ENCODE results near the gene SLC9A3.

The SLC9A3 gene

GRCh38 chr5:428754-429452 is 95.3 kb downstream of the SLC9A3 start:
- H3K4me1 ChIP-seq (ENCODE audit: control insufficient read depth in 1 of 2, insufficient read depth in 2 of 2, low read length in 2 of 2) = peaks cover 0 to 3% of the 10 kb centered on the region in 2 experiments
- no peak overlapping the region for H2BK5ac ChIP-seq (ENCODE audit: low read depth, low read length, poor library complexity)
- H2AFZ ChIP-seq (ENCODE audit: insufficient read depth, low read length, poor library complexity) = no peak overlapping the region
- H4K8ac ChIP-seq (ENCODE audit: low read depth, low read length) = no peak overlapping the region
- WGBS (ENCODE audit: extremely low coverage, insufficient coverage, insufficient read length) = no CpG with 5 or more reads among the region's 22 CpGs
- no peak overlapping the region for H4K12ac ChIP-seq (ENCODE audit: low read depth, low read length)
- H4K91ac ChIP-seq (ENCODE audit: low read depth, low read length) = no peak overlapping the region
- no peak overlapping the region for H2AK5ac ChIP-seq (ENCODE audit: low read length)
- no peak for DNase-seq
- H3K4ac ChIP-seq (ENCODE audit: low read depth, low read length) = no peak overlapping the region
- no peak overlapping the region for H3K23ac ChIP-seq (ENCODE audit: low read length)
- no peaks in the 10 kb centered on the region for H3K79me2 ChIP-seq (ENCODE audit: control insufficient read depth, insufficient read depth, low read length, poor library complexity)
- no peak overlapping the region for H2BK12ac ChIP-seq (ENCODE audit: low read length)
- no peak overlapping the region for H3K4me3 ChIP-seq (ENCODE audit: low read depth, low read length)
- no peak overlapping the region for H3K18ac ChIP-seq (ENCODE audit: low read length)
- H3K27ac ChIP-seq (ENCODE audit: low read depth, low read length) = no peak overlapping the region
- H3K36me3 ChIP-seq (ENCODE audit: control insufficient read depth in 1 of 2, insufficient read depth in 2 of 2, low read length in 2 of 2) = no peaks in the 10 kb centered on the region
- H3K4me2 ChIP-seq (ENCODE audit: low read length) = no peak overlapping the region
- H2BK120ac ChIP-seq (ENCODE audit: insufficient read depth, low read length, poor library complexity) = no peak overlapping the region
- peaks cover 1% of the 10 kb centered on the region for H3K9me3 ChIP-seq (ENCODE audit: insufficient read depth, low read depth, low read length)
- H3K9ac ChIP-seq (ENCODE audit: low read length) = no peak overlapping the region
- no peaks in the 10 kb centered on the region for H3K27me3 ChIP-seq (ENCODE audit: insufficient read depth, low read length)
- peaks cover 3% of the 10 kb centered on the region for H3K79me1 ChIP-seq (ENCODE audit: low read length)
- H3K14ac ChIP-seq (ENCODE audit: low read length) = no peak overlapping the region

- H3K79me2 ChIP-seq (ENCODE audit: control insufficient read depth, insufficient read depth, low read length, poor library complexity) = no peaks in the 10 kb centered on the region
- no peak overlapping the region for H4K8ac ChIP-seq (ENCODE audit: low read depth, low read length)
- no peak overlapping the region for H2AFZ ChIP-seq (ENCODE audit: insufficient read depth, low read length, poor library complexity)
- H3K9me3 ChIP-seq (ENCODE audit: insufficient read depth, low read depth, low read length) = peaks cover 1% of the 10 kb centered on the region
- H3K27ac ChIP-seq (ENCODE audit: low read depth, low read length) = no peak overlapping the region
- no peak overlapping the region for H3K18ac ChIP-seq (ENCODE audit: low read length)
- H3K14ac ChIP-seq (ENCODE audit: low read length) = no peak overlapping the region
- no peak overlapping the region for H3K4me2 ChIP-seq (ENCODE audit: low read length)
- no peak overlapping the region for H2BK12ac ChIP-seq (ENCODE audit: low read length)
- no peak for DNase-seq
- peaks cover 3% of the 10 kb centered on the region for H3K79me1 ChIP-seq (ENCODE audit: low read length)
- H3K4me1 ChIP-seq (ENCODE audit: control insufficient read depth in 1 of 2, insufficient read depth in 2 of 2, low read length in 2 of 2) = peaks cover 0 to 3% of the 10 kb centered on the region in 2 experiments
- H2BK120ac ChIP-seq (ENCODE audit: insufficient read depth, low read length, poor library complexity) = no peak overlapping the region
- no peak overlapping the region for H2AK5ac ChIP-seq (ENCODE audit: low read length)
- no peak overlapping the region for H3K23ac ChIP-seq (ENCODE audit: low read length)
- H2BK5ac ChIP-seq (ENCODE audit: low read depth, low read length, poor library complexity) = no peak overlapping the region
- no peaks in the 10 kb centered on the region for H3K36me3 ChIP-seq (ENCODE audit: control insufficient read depth in 1 of 2, insufficient read depth in 2 of 2, low read length in 2 of 2)
- H3K9ac ChIP-seq (ENCODE audit: low read length) = no peak overlapping the region
- no CpG with 5 or more reads among the region's 11 CpGs for WGBS (ENCODE audit: extremely low coverage, insufficient coverage, insufficient read length)
- H3K27me3 ChIP-seq (ENCODE audit: insufficient read depth, low read length) = no peaks in the 10 kb centered on the region
- H4K12ac ChIP-seq (ENCODE audit: low read depth, low read length) = no peak overlapping the region
- no peak overlapping the region for H3K4me3 ChIP-seq (ENCODE audit: low read depth, low read length)
- no peak overlapping the region for H3K4ac ChIP-seq (ENCODE audit: low read depth, low read length)
- H4K91ac ChIP-seq (ENCODE audit: low read depth, low read length) = no peak overlapping the region
Observed at GRCh38 chr5:428219-428618, 96.0 kb downstream of the SLC9A3 start.

- Histone ChIP-seq H2BK12ac (ENCODE audit: low read length) (no peak overlapping the region), H3K36me3 (ENCODE audit: control insufficient read depth in 1 of 2, insufficient read depth in 2 of 2, low read length in 2 of 2) (no peaks in the 10 kb centered on the region), H3K9me3 (ENCODE audit: insufficient read depth, low read depth, low read length) (peaks cover 1% of the 10 kb centered on the region), H4K91ac (ENCODE audit: low read depth, low read length) (no peak overlapping the region), H3K79me1 (ENCODE audit: low read length) (peaks cover 3% of the 10 kb centered on the region), H3K27ac (ENCODE audit: low read depth, low read length) (no peak overlapping the region), H3K9ac (ENCODE audit: low read length) (no peak overlapping the region), H4K8ac (ENCODE audit: low read depth, low read length) (no peak overlapping the region), H3K4me1 (ENCODE audit: control insufficient read depth in 1 of 2, insufficient read depth in 2 of 2, low read length in 2 of 2) (peaks cover 0 to 3% of the 10 kb centered on the region in 2 experiments), H3K18ac (ENCODE audit: low read length) (no peak overlapping the region), H3K4ac (ENCODE audit: low read depth, low read length) (no peak overlapping the region), H3K23ac (ENCODE audit: low read length) (no peak overlapping the region), H2AFZ (ENCODE audit: insufficient read depth, low read length, poor library complexity) (no peak overlapping the region), H3K14ac (ENCODE audit: low read length) (no peak overlapping the region), H3K4me3 (ENCODE audit: low read depth, low read length) (no peak overlapping the region), H4K12ac (ENCODE audit: low read depth, low read length) (no peak overlapping the region), H2BK5ac (ENCODE audit: low read depth, low read length, poor library complexity) (no peak overlapping the region), H3K4me2 (ENCODE audit: low read length) (no peak overlapping the region), H3K27me3 (ENCODE audit: insufficient read depth, low read length) (no peaks in the 10 kb centered on the region), H2BK120ac (ENCODE audit: insufficient read depth, low read length, poor library complexity) (no peak overlapping the region), H3K79me2 (ENCODE audit: control insufficient read depth, insufficient read depth, low read length, poor library complexity) (no peaks in the 10 kb centered on the region), H2AK5ac (ENCODE audit: low read length) (no peak overlapping the region)
- DNase-seq = no peak
- no CpG with 5 or more reads among the region's 39 CpGs for WGBS (ENCODE audit: extremely low coverage, insufficient coverage, insufficient read length)
Observed at GRCh38 chr5:427415-428087, 96.7 kb downstream of the SLC9A3 start.

- Histone ChIP-seq H3K9me3 (ENCODE audit: insufficient read depth, low read depth, low read length) (peaks cover 1% of the 10 kb centered on the region), H3K27ac (ENCODE audit: low read depth, low read length) (no peak overlapping the region), H2BK5ac (ENCODE audit: low read depth, low read length, poor library complexity) (no peak overlapping the region), H4K12ac (ENCODE audit: low read depth, low read length) (no peak overlapping the region), H3K9ac (ENCODE audit: low read length) (no peak overlapping the region), H2AK5ac (ENCODE audit: low read length) (no peak overlapping the region), H2BK12ac (ENCODE audit: low read length) (no peak overlapping the region), H3K79me2 (ENCODE audit: control insufficient read depth, insufficient read depth, low read length, poor library complexity) (no peaks in the 10 kb centered on the region), H3K23ac (ENCODE audit: low read length) (no peak overlapping the region), H3K4ac (ENCODE audit: low read depth, low read length) (no peak overlapping the region), H3K14ac (ENCODE audit: low read length) (no peak overlapping the region), H2BK120ac (ENCODE audit: insufficient read depth, low read length, poor library complexity) (no peak overlapping the region), H3K4me3 (ENCODE audit: low read depth, low read length) (no peak overlapping the region), H3K18ac (ENCODE audit: low read length) (no peak overlapping the region), H3K79me1 (ENCODE audit: low read length) (peaks cover 3% of the 10 kb centered on the region), H4K91ac (ENCODE audit: low read depth, low read length) (no peak overlapping the region), H2AFZ (ENCODE audit: insufficient read depth, low read length, poor library complexity) (no peak overlapping the region), H4K8ac (ENCODE audit: low read depth, low read length) (no peak overlapping the region), H3K27me3 (ENCODE audit: insufficient read depth, low read length) (no peaks in the 10 kb centered on the region), H3K4me1 (ENCODE audit: control insufficient read depth in 1 of 2, insufficient read depth in 2 of 2, low read length in 2 of 2) (peaks cover 0 to 3% of the 10 kb centered on the region in 2 experiments), H3K36me3 (ENCODE audit: control insufficient read depth in 1 of 2, insufficient read depth in 2 of 2, low read length in 2 of 2) (no peaks in the 10 kb centered on the region), H3K4me2 (ENCODE audit: low read length) (no peak overlapping the region)
- DNase-seq = no peak
- 100% methylated on average over 1 of the region's 3 CpGs for WGBS (ENCODE audit: extremely low coverage, insufficient coverage, insufficient read length)
Observed at GRCh38 chr5:426392-426976, 97.8 kb downstream of the SLC9A3 start.
